ENCODE data around the gene CXCR2. TPM values are rescaled to one million over a fixed set of nuclear protein-coding genes. Genes with fewer than 3 reads are reported as not detected.
"Not testable (repeated sequence)": the region's sequence is repeated elsewhere in the genome, so short reads cannot be mapped to it uniquely, and the experiment has no call there.

The CXCR2 gene
- total RNA-seq, 1 donor from 2014 or later = 9.1 TPM

DNA sequence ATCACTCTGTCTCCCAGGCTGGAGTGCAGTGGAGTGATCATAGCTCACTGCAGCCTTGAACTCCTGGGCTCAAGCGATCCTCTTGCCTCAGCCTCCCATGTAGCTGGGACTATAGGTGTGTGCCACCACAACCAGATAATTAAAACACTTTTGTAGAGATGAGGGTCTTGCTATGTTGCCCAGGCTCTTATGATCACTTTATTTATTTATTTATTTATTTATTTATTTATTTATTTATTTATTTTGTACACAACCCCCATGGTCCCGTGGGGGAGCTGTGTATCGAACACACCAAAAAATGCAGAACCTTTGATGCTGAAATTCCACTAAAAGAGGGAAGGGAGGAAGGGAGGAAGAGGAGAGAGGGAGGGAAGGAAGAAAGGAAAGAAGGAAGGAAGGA, 45.9 kb downstream of the CXCR2 start:
- DNase-seq (ENCODE audit: low spot score); ATAC-seq; intact Hi-C loops (cut with DNase I): not testable (repeated sequence)

DNA sequence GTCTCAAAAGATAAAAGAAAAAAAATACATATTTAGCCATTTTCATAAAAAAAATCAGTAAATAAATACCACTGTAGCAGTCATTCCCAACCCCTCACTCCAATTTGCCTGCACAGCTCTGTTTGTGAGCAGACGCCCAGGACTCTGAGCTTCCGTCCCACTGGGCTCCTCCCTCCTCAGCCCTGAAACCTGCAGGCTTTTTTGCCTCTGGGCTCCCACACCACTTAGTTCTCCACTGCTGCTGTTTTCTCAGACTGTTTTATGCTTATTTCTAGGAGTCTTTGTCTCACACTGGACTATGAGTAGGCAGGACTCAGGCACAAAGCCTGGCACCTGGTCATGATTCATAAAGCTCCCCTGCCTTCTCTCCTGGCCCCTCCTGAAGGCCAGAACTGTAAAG, 47.0 kb downstream of the CXCR2 start:
- no peak for DNase-seq (ENCODE audit: low spot score)
- intact Hi-C loops (cut with DNase I) = no loop called here

DNA sequence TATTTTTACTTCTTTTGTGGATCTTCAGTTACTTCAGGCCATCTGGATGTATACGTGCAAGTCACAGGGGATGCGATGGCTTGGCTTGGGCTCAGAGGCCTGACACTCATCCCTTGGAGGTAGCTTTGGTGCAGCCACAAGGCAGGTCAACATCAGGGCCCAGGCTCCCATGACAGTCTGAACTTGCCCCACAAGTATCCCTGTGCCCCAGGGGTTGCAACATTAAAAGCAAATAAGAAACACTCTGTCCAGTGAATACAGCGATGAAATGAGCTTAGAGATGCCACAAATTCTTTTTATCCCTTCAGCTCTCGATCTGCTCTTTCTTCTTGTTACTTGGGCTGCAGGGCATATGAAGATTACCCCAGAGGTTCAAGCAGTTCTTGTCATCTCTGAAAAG, 54.0 kb downstream of the CXCR2 start:
- DNase-seq (ENCODE audit: low spot score) (no peak), ATAC-seq (no peak)
- intact Hi-C loops (cut with DNase I) = loop anchor here (10.0 kb wide), 1 partner anchor 85 kb away; the partner anchor contains the start of gene GPBAR1

More for the DNA sequence above, 47.0 kb downstream of the CXCR2 start:
- ATAC-seq = no peak

DNA sequence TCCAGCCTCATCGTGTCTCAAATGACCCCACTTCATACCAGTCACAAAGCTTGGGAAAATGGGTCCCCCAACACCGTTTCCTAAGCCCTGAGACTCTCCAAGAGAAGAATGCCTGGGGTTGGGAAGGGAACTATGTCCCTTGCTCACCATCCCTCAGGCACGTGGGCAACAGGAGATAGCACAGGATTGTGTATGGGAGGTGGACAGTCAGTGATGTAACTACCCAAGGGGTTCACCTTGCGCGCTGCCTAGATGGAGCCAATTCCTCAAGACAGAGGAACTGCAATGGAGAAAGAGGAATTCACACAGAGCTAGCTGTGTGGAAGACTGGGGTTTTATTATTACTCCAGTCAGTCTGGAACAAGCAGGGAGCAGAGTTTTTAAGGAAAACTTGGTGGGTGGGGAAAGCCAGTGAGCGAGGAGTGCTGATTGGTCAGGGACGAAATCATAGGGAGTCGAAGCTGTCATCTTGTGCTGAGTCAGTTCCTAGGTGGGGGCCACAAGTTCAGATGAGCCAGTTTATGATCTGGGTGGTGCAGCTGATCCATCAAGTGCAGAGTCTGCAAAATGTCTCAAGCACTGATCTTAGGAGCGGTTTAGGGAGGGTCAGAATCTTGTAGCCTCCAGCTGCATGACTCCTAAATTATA, 54.8 kb downstream of the CXCR2 start:
- DNase-seq (ENCODE audit: low spot score) (no peak), ATAC-seq (peak; percentile 59)
- intact Hi-C loops (cut with DNase I) = loop anchor here (10.0 kb wide), 1 partner anchor 84 kb away; the partner anchor contains the start of gene GPBAR1

DNA sequence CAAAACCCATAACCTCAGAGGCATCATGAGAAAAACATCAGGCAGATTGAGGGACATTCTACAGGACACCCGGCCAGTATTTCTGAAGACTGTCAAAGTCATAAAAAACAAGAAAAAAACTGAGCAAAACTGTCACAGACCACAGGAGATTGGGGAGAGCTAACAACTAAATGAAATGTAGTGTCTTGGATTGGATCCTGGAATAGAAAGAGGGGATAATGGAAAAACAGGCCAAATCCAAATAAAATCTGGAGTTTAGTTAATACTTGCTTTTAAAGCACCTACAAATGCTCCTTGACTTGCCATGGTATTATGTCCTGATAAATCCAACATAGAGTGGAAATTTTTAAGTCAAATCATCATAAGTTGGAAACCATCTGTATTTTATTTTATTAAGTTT, 58.5 kb downstream of the CXCR2 start:
- intact Hi-C loops (cut with DNase I) = loop anchor here (10.0 kb wide), 1 partner anchor 80 kb away; the partner anchor contains the start of gene GPBAR1
- ATAC-seq (no peak), DNase-seq (ENCODE audit: low spot score) (no peak)

DNA sequence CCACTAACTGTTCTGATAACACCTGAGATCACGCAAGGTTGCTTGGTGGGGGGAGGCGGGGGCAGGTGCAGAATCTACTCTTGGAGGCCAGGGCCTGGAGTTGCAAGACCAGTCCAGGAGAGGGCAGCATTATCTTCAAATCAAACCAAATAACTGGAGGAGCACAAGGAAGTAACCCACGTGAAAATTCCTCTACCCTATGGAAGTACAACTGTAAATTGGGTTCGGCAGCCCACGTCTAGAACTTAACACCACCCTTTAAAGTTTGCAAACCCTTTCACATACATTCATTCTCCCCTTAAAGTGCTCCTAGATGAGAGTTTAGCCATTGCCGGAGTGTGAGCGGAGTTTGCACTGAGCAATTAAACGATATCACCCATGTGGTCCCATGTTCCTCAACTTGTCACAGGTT, 60.5 kb downstream of the CXCR2 start:
- intact Hi-C loops (cut with DNase I) = loop anchor here (10.0 kb wide), 1 partner anchor 78 kb away; the partner anchor contains the start of gene GPBAR1
- peak; percentile 71 for DNase-seq (ENCODE audit: low spot score)

More for the DNA sequence above, 60.5 kb downstream of the CXCR2 start:
- ATAC-seq = peak; percentile 88

Other genes with a start within 250 kb of the CXCR2 start
- 703 TPM for gene TNS1, start 123.0 kb upstream of the CXCR2 start, total RNA-seq
- 0.36 TPM for gene RUFY4, start 56.8 kb upstream of the CXCR2 start, total RNA-seq
- 4.9 TPM for gene CXCR1, start 40.9 kb downstream of the CXCR2 start, total RNA-seq
- gene ARPC2, start 91.2 kb downstream of the CXCR2 start, total RNA-seq = 243 TPM
- gene GPBAR1, start 135.0 kb downstream of the CXCR2 start, total RNA-seq = 0.94 TPM
- 59.9 TPM for gene AAMP, start 144.1 kb downstream of the CXCR2 start, total RNA-seq
- 56.3 TPM for gene PNKD, start 144.5 kb downstream of the CXCR2 start, total RNA-seq
- 211 TPM for gene TMBIM1, start 166.5 kb downstream of the CXCR2 start, total RNA-seq
- gene CATIP, start 230.8 kb downstream of the CXCR2 start, total RNA-seq = not detected

All from sciatic nerve (tissue), 2 donors.